22Rv1 (cell line): ENCODE data around the gene C1orf21.

Source experiments
- CTCF ChIP-seq: fragments of 450-650 bp; IDR thresholded peaks from 2 replicates; pipeline ENCODE4 v1.5.1; 2017; ENCODE audit warnings: mild to moderate bottlenecking
- ZFX ChIP-seq: fragments of 450-650 bp; IDR thresholded peaks from 2 replicates; pipeline ENCODE4 v1.6.1; 2017; ENCODE audit warnings: antibody characterized with exemption, borderline replicate concordance

GRCh38 chr1:184640505-184640904 lies 253.7 kb downstream of the C1orf21 start:
- TF ChIP-seq CTCF: no peak
- no peak for TF ChIP-seq ZFX
